ENCODE results near the gene TXK.

The TXK gene

DNA sequence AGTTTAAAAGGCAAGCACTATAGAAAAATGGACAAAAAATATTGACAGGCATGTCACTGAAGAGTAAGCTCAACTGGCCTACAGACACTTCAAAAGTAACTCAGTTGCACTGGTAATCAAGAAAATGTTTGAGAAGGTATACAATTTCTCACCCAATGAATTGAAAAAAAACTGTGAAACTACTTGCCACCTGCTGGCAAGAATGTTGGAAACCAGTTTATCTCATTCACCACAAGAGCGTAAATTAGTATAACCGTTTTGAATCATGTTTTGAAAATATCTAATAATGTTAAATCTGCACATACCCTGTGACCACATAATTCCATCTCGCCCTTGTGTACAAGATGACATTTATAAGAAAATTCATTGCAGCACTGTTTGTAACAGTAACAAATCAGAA lies 31.7 kb downstream of the TXK start:
- no peak for DNase-seq (ENCODE audit: low read depth)

DNA sequence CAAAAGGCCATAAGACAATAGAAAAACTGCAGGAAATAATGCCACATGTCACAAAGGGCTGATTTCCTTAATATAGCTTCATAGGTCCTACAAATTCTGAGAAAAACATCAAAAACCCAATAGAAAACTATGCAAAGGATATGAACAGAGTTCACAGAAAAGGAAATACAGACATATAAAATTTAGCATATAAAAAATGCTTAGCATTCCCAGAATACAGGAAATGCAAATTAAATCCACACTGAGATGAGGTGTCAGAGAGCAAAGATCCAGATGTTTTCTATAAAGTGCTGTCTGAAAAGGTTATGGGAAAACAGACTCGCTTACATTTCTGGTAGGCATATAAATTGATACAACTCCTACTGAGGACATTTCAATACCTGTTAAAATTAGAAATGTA lies 33.8 kb downstream of the TXK start:
- DNase-seq (ENCODE audit: low read depth), result no peak

DNA sequence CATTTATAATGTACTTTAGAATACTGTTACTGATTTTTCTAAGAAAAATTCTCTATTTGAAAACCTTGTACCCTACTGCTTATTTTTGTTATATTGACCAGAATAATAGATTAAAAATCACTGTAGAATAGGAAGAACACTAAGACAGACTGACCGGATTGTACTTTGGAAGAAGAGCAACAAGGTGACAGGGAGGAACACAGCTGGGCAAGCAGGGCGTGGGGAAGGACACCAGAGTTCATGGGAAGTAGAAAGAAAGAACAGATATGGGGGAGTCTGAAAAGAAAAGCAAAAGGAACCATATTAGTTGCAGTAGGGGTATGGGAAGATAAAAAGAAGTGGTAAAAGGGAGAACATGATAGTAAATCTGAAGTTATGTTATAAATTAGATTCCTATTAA lies 38.6 kb downstream of the TXK start:
- DNase-seq (ENCODE audit: low read depth), result no peak

GRCh38 chr4:48093991-48094416 lies 40.0 kb downstream of the TXK start:
- no peak for DNase-seq (ENCODE audit: low read depth)

- DNase-seq (ENCODE audit: low read depth), result no peak
Observed at GRCh38 chr4:48090621-48091020, 43.4 kb downstream of the TXK start.

- no peak for DNase-seq (ENCODE audit: low read depth)
Observed at GRCh38 chr4:48085821-48086589, 48.0 kb downstream of the TXK start.

- DNase-seq (ENCODE audit: low read depth), result no peak
Observed at GRCh38 chr4:48082956-48083355, 51.1 kb downstream of the TXK start.

DNA sequence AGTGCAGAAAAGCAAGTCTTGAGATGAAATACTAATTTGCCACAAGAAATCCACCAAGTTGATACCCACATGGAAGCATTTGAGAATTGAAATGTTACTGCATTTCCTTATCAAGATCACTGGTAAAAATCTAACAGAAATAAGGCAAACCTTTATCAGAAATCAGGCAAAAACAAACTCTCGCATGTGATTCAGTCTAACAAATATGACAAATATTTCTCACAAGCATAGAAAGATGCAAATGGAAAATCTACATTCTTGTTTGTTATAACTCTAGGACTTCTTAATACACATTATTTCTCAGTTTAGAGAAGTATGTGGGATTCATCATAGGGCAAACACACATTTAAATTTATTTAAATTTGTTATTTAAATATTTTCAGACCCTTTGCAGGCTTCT lies 52.9 kb downstream of the TXK start:
- DNase-seq (ENCODE audit: low read depth), result no peak

DNA sequence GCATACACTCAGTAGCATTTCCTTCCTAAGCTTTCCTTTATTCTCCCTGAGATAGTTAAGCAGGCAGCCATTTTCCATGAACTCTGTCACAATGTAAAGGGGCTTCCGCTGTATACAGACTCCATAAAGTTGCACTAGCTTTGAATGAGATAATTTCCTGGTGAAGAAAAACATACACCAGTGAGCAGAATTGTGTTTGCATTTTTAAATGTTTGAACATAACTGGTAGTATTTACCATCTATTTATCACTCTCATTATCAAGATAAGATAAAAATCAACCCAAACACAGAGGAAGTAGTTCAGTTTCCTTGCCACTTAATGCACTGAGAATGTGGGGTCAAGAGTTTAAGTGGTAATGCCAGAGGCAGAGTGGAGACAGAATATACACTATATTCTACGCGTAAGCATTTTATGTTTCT lies 54.1 kb downstream of the TXK start:
- no peak for DNase-seq (ENCODE audit: low read depth)

GRCh38 chr4:48078862-48079655 lies 55.0 kb downstream of the TXK start:
- DNase-seq (ENCODE audit: low read depth), result no peak

DNA sequence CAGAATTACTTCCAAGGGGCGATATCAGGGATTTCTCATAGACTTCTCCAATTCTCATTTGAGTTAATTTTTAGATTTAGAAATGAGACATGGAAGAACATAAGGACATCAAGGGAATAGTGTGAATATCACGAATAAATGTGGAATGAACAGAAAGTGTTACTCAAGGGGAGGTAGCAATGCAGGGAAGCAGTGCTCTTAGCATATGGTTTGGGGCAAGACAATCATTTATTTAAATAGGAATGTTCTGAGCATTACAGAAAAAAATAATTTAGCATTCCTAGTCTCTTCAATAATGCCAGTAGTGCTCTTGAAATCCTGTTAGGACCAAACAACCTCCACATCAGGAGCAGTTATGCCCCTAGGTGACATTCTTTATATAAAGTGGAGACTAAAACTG lies 55.6 kb downstream of the TXK start:
- DNase-seq (ENCODE audit: low read depth), result no peak

- no peak for DNase-seq (ENCODE audit: low read depth)
Observed at GRCh38 chr4:48074657-48075056, 59.4 kb downstream of the TXK start.

DNA sequence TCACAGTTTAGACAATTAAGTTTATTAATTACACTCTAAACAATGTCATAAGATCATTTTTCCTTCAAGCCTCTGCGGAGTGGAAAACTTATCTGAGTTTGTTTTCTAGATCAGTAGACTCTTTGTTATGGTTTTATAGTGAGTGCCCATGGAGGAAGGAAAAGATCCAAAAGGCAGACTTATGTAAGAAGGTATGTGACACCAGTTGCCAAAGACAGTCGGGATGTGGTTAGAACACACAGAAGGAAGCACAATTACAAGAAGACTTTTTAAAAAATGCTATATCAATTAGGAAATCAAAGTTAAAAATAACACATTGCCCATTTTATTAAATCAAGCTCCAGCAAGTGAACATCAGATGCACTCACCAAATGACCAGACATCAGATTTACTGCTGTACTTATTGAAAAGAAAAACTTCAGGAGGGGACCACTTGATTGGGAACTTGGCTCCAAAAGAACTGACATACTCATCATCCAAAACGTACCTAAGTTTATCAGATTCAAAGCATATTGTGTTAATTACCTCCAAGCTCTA lies 60.4 kb downstream of the TXK start:
- no peak for DNase-seq (ENCODE audit: low read depth)

DNA sequence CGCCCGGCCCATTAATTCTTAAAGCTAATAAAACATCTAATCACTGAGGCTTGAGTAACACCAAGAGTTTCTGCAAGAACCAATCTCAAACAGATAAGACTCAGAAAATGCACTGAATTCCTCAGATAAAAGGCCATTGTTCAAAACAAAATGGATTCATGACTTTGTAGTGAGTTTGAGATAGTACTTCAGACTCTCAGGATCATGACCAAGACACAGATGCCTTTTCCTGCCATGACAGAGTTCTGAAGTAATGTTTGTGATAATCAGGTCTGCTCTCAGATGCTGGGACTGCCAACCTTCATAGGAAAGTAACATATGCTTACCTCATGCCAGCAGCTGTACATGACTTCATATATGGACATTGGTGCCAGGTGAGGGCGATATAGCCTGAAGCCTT lies 62.9 kb downstream of the TXK start:
- no peak for DNase-seq (ENCODE audit: low read depth)

DNA sequence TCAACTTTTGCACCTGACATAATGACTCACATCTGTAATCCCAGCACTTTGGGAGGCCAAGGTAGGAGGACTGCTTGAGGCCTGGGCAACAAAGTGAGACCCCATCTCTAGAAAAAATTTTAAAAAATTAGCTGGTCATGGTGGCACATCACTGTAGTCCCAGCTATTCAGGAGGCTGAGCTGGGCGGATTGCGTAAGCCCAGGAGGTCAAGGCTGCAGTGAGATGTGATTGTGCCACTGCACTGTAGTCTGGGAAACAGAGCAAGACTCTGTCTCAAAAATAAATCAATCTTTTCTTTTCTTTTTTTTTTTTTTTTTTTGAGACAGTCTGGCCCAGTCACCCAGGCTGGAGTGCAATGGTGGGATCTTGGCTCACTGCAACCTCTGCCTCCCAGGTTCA lies 65.0 kb downstream of the TXK start:
- no peak for DNase-seq (ENCODE audit: low read depth)

GRCh38 chr4:48068182-48068581 lies 65.9 kb downstream of the TXK start:
- DNase-seq (ENCODE audit: low read depth), result no peak

DNA sequence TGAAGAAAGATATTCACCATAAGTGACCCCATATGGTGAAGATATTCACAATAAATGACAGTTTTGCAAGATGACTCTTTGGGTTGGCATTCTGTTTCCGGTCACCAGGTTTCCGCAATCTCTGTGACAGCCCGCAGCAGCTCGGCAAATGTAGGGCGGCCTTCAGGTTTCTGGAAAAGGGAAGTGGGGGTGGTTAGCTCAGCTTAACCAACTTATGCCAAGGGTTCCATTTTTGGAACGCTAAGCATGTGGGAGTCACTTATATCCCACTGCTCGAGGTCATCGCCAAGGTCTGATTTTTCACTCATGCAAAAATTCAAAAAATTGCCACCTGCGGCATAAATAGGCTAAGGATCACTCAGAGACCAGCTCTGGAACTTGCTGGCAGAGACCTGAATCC lies 66.5 kb downstream of the TXK start:
- no peak for DNase-seq (ENCODE audit: low read depth)

GRCh38 chr4:48065587-48066052 lies 68.4 kb downstream of the TXK start:
- DNase-seq (ENCODE audit: low read depth), result no peak

DNA sequence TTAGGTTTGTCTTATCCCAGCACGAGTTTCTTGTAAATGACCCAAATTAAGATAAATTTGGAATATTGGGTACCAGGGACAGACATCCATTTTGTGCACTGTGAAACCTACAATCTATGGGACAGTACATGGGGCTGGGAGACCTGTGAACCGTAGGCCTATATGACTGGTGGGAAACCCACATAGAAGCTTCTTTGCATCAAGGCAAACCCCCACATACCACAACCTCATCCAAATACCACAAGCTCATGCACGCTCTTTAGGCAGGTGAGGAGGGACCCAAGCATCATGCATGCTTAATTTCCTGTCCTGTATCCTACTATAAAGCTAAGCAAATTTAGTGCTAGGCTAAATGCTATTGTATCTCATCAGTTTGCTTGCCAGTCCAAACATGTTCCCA lies 69.7 kb downstream of the TXK start:
- DNase-seq (ENCODE audit: low read depth), result no peak

DNA sequence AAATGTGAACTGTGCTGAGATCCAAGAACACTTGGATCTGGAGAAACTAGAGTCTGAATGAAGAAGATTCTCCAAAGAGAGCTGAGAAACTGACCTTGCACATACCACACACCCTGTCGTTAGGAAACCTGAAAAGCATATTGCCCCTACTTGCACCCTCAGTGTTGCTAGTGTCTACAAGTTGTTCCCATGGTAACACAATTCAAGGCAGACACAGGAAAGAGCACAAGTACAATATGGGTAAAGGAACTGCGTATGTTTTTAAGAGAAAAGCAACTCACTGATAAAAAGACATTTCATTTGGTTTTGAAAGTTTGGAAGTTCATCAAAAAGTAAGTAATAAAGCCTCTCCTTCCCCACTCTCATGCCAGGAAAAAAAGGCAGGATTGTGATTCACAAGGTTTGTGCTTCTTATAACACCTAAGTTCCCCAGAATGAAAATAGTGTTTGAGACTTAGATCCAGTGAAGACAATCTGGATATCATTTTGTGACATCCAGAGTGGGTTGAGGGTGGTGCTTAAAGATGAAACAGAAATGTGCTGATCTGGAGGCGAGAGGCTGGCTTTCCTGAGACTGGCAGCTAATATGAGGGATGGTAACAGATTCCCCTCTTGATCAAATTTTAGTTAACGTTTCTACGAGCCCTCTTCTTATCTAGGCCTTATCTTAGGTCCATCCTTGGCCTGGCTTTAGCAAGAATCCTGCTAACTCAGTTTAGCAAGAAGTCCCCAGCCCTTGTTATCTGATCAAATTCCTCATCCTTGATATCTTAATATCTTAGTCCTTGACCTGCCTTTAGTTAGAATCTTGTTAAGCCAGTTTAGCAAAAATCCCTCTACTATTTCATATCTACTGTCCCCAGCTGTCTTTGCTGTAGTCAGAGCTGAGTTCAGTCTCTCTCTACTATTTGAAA lies 75.2 kb downstream of the TXK start:
- no peak for DNase-seq (ENCODE audit: low read depth)

GRCh38 chr4:48051078-48051477 lies 83.0 kb downstream of the TXK start:
- no peak for DNase-seq (ENCODE audit: low read depth)

GRCh38 chr4:48049483-48049882 lies 84.6 kb downstream of the TXK start:
- no peak for DNase-seq (ENCODE audit: low read depth)
